Keratinocyte (primary cell): ENCODE results near the gene DLL4. TPM values are rescaled to one million over a fixed set of nuclear protein-coding genes. Genes with fewer than 3 reads are reported as not detected.

ENCODE experiments used
- DNase-seq: peaks from one replicate; pipeline ENCODE4 v3.0.0-alpha.2; 2011; ENCODE audit warnings: low read depth, missing footprints, low spot score
- FAIRE-seq: peaks from 2 replicates; lab custom pipeline; 2011; peaks lifted over from hg19 to GRCh38; lab: Jason Lieb, UNC
- H2AFZ ChIP-seq: 2 replicates; pipeline ENCODE4 v1.6.0; 2012; ENCODE audit warnings: low read length, control low read depth, inconsistent platforms; ENCODE audit not compliant: control insufficient read depth
- H3K27ac ChIP-seq: 2 replicates; pipeline ENCODE4 v1.5.1; 2011; ENCODE audit warnings: low read length; ENCODE audit not compliant: control insufficient read depth, insufficient read depth
- H3K27me3 ChIP-seq: 3 replicates; pipeline ENCODE4 v1.6.0; 2011; ENCODE audit warnings: low read length; ENCODE audit not compliant: control insufficient read depth, insufficient read depth; ENCODE audit errors: extremely low read depth
- H3K36me3 ChIP-seq, 2 experiments: 2 replicates in 1 of 2; 3 replicates in 1 of 2; pipeline ENCODE4 v1.5.1; 2011; ENCODE audit warnings: low read length in 2 of 2, mild to moderate bottlenecking in 1 of 2; ENCODE audit not compliant: control insufficient read depth in 2 of 2, insufficient read depth in 2 of 2; ENCODE audit errors: extremely low read depth in 1 of 2
- H3K4me1 ChIP-seq: 3 replicates; pipeline ENCODE4 v1.5.1; 2011; ENCODE audit warnings: low read length; ENCODE audit not compliant: control insufficient read depth, insufficient read depth; ENCODE audit errors: extremely low read depth
- H3K4me2 ChIP-seq: 3 replicates; pipeline ENCODE4 v1.6.0; 2011; ENCODE audit warnings: low read depth, low read length; ENCODE audit not compliant: control insufficient read depth, insufficient read depth; ENCODE audit errors: extremely low read depth
- H3K4me3 ChIP-seq, 3 experiments: fragments of 200-600 bp in 1 of 3; sonication (generic) in 1 of 3; 2 replicates in 2 of 3; 3 replicates in 1 of 3; pipeline ENCODE4 v1.5.1; 2011 to 2016; ENCODE audit warnings: low read length in 3 of 3, mild to moderate bottlenecking in 3 of 3, control low read depth in 2 of 3, inconsistent platforms in 1 of 3, low read depth in 1 of 3, mixed read lengths in 1 of 3, mixed run types in 1 of 3, moderate library complexity in 1 of 3; ENCODE audit not compliant: control insufficient read depth in 2 of 3, insufficient read depth in 2 of 3; ENCODE audit errors: extremely low read depth in 1 of 3
- H3K79me2 ChIP-seq: 2 replicates; pipeline ENCODE4 v1.6.0; 2012; ENCODE audit warnings: low read length; ENCODE audit not compliant: control insufficient read depth, insufficient read depth
- H3K9ac ChIP-seq: 3 replicates; pipeline ENCODE4 v1.6.0; 2011; ENCODE audit warnings: low read length; ENCODE audit not compliant: control insufficient read depth, insufficient read depth; ENCODE audit errors: extremely low read depth
- H3K9me1 ChIP-seq: 3 replicates; pipeline ENCODE4 v1.6.0; 2011; ENCODE audit warnings: low read length; ENCODE audit not compliant: control insufficient read depth, insufficient read depth; ENCODE audit errors: extremely low read depth
- H3K9me3 ChIP-seq: 2 replicates; pipeline ENCODE4 v1.5.1; 2012; ENCODE audit warnings: low read depth, low read length; ENCODE audit not compliant: control insufficient read depth
- H4K20me1 ChIP-seq: 3 replicates; pipeline ENCODE4 v1.6.0; 2011; ENCODE audit warnings: low read length; ENCODE audit not compliant: control insufficient read depth, insufficient read depth; ENCODE audit errors: extremely low read depth
- EZH2 ChIP-seq: IDR thresholded peaks from one replicate; pipeline ENCODE4 v1.6.1; 2012; ENCODE audit warnings: inconsistent platforms, mild to moderate bottlenecking, low read length, moderate library complexity
- dilution Hi-C: fragments of 300-500 bp; cut with MboI; formaldehyde crosslinking; loops from one replicate; pipeline ENCODE4 v1.7.0; 2020; ENCODE audit warnings: low sequenced_read_pairs; ENCODE audit not compliant: extremely low pct_ligation_motif_present
- polyA plus RNA-seq, 5 experiments: library from polyadenylated mRNA; depleted of rRNA in 3 of 5; stranded (reverse) in 3 of 5; stranded (forward) in 1 of 5; unstranded in 1 of 5; fragments of >200 nt; gene quantifications; 1 replicate in 1 of 5; 2 replicates in 3 of 5; 3 replicates in 1 of 5; pipeline versions ENCODE4 v1.2.1 to v1.2.3, GENCODE V29; 2011 to 2012; ENCODE audit warnings: missing spikeins in 2 of 5, low read depth in 1 of 5, low replicate concordance in 1 of 5
- TF ChIP-seq, protein P1 (sequence below), 3 experiments: IDR thresholded peaks in 1 of 3; conservative IDR thresholded peaks in 1 of 3; optimal IDR thresholded peaks in 1 of 3; 2 replicates in 2 of 3; 3 replicates in 1 of 3; pipeline versions ENCODE3 to v1.5.1; 2011; ENCODE audit warnings: low read length in 3 of 3, mild to moderate bottlenecking in 3 of 3, moderate library complexity in 2 of 3, control low read depth in 1 of 3, inconsistent platforms in 1 of 3; ENCODE audit not compliant: insufficient read depth in 2 of 3; ENCODE audit errors: extremely low read depth in 1 of 3

DLL4 gene
- polyA plus RNA-seq, 1 donor (not counting 4 experiments of a cell fraction or from before 2014, with no cell fraction given) = not detected

- Histone ChIP-seq H3K4me1 (peaks cover 21% of the 10 kb centered on the region), H3K36me3 (no peaks in the 10 kb centered on the region), H3K4me2 (no peak overlapping the region), H3K9me1 (no peaks in the 10 kb centered on the region), H3K27ac (no peak overlapping the region), H3K4me3 (no peak overlapping the region), H3K9me3 (no peaks in the 10 kb centered on the region), H3K79me2 (no peaks in the 10 kb centered on the region), H2AFZ (no peak overlapping the region), H4K20me1 (no peaks in the 10 kb centered on the region), H3K27me3 (no peaks in the 10 kb centered on the region), H3K9ac (no peak overlapping the region)
- TF ChIP-seq EZH2 = no peak
- TF ChIP-seq, protein P1, sequence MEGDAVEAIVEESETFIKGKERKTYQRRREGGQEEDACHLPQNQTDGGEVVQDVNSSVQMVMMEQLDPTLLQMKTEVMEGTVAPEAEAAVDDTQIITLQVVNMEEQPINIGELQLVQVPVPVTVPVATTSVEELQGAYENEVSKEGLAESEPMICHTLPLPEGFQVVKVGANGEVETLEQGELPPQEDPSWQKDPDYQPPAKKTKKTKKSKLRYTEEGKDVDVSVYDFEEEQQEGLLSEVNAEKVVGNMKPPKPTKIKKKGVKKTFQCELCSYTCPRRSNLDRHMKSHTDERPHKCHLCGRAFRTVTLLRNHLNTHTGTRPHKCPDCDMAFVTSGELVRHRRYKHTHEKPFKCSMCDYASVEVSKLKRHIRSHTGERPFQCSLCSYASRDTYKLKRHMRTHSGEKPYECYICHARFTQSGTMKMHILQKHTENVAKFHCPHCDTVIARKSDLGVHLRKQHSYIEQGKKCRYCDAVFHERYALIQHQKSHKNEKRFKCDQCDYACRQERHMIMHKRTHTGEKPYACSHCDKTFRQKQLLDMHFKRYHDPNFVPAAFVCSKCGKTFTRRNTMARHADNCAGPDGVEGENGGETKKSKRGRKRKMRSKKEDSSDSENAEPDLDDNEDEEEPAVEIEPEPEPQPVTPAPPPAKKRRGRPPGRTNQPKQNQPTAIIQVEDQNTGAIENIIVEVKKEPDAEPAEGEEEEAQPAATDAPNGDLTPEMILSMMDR (optimal IDR thresholded peaks at IDR 0.05 in 1 of 3, IDR thresholded peaks at IDR 0.05 in 1 of 3, conservative IDR thresholded peaks at IDR 0.05 in 1 of 3; ENCODE audit: extremely low read depth in 1 of 3, insufficient read depth in 2 of 3, low read length in 3 of 3) = no peak
- no peak for FAIRE-seq
- DNase-seq = no peak
- dilution Hi-C loops = loop anchor here (10.0 kb wide), 1 partner anchor 97 kb away; no protein-coding TSS in a partner anchor
Observed at GRCh38 chr15:40881351-40881750, 47.8 kb upstream of the DLL4 start.

- Histone ChIP-seq H3K27me3 (no peaks in the 10 kb centered on the region), H3K36me3 (no peaks in the 10 kb centered on the region), H4K20me1 (no peaks in the 10 kb centered on the region), H3K9me3 (no peaks in the 10 kb centered on the region), H3K27ac (no peak overlapping the region), H3K4me3 (no peak overlapping the region), H3K4me1 (no peaks in the 10 kb centered on the region), H3K79me2 (no peaks in the 10 kb centered on the region), H3K4me2 (no peak overlapping the region), H3K9ac (no peak overlapping the region), H2AFZ (no peak overlapping the region), H3K9me1 (no peaks in the 10 kb centered on the region)
- TF ChIP-seq EZH2 = no peak
- TF ChIP-seq, protein P1 (optimal IDR thresholded peaks at IDR 0.05 in 1 of 3, IDR thresholded peaks at IDR 0.05 in 1 of 3, conservative IDR thresholded peaks at IDR 0.05 in 1 of 3; ENCODE audit: extremely low read depth in 1 of 3, insufficient read depth in 2 of 3, low read length in 3 of 3) = no peak
- DNase-seq (no peak), FAIRE-seq (no peak)
- dilution Hi-C loops = loop anchor here (10.0 kb wide), 1 partner anchor 102 kb away; no protein-coding TSS in a partner anchor
Observed at GRCh38 chr15:40886586-40886985, 42.6 kb upstream of the DLL4 start.
